Right lobe of liver (tissue), 6 donors: Measurements from ENCODE around the gene LCA5L. TPM values are rescaled to one million over a fixed set of nuclear protein-coding genes. Genes with fewer than 3 reads are reported as not detected.

Experiments
- ATAC-seq, 4 donors: fragments of 200-7000 bp; cut with Tn5 transposase; one replicate each; pipeline ENCODE4 v1.9.1; 2020; ENCODE audit warnings: mild to moderate bottlenecking in 4 of 4, moderate library complexity in 4 of 4
- DNase-seq, 3 donors: peaks; one replicate each; pipeline ENCODE4 v3.0.0-alpha.2; 2020
- H3K27ac ChIP-seq, 3 donors: fragments of 200-600 bp; one replicate each; pipeline ENCODE4 v1.8.0; 2022
- H3K27me3 ChIP-seq, 2 donors: fragments of 200-600 bp; one replicate each; pipeline ENCODE4 v1.8.0; 2022
- H3K36me3 ChIP-seq, 4 donors: fragments of 200-600 bp; sonication (generic) in 1 of 4; one replicate each; pipeline versions ENCODE4 v1.5.1 to v1.8.0; 2017 to 2022; ENCODE audit warnings: control low read depth in 1 of 4
- H3K4me1 ChIP-seq, 4 donors: fragments of 200-600 bp; sonication (generic) in 1 of 4; one replicate each; pipeline versions ENCODE4 v1.5.1 to v1.8.0; 2017 to 2022; ENCODE audit warnings: control low read depth in 1 of 4
- H3K4me3 ChIP-seq, 3 donors: fragments of 200-600 bp; one replicate each; pipeline ENCODE4 v1.8.0; 2022
- H3K9me3 ChIP-seq, 4 donors: fragments of 200-600 bp; sonication (generic) in 1 of 4; one replicate each; pipeline versions ENCODE4 v1.5.1 to v1.8.0; 2017 to 2022; ENCODE audit warnings: control low read depth in 1 of 4
- POLR2A ChIP-seq: fragments of 450-650 bp; IDR thresholded peaks from one replicate; pipeline ENCODE4 v1.6.1; 2017; ENCODE audit warnings: antibody characterized with exemption, mild to moderate bottlenecking
- WGBS: methylation state at CpG from one replicate; pipeline ENCODE4 v1.1.6; 2018; ENCODE audit warnings: low coverage, low lambda C conversion rate; ENCODE audit not compliant: insufficient coverage; ENCODE audit errors: missing lambda C conversion rate; 5-methylcytosine and 5-hydroxymethylcytosine counted together
- intact Hi-C, 2 donors: fragments of 100-400 bp; cut with DNase I; formaldehyde crosslinking; loops; one replicate each; pipeline versions ENCODE4 v1.11.2 to v1.14.1; 2022
- total RNA-seq, 6 experiments: library from RNA; depleted of rRNA in 2 of 6; stranded (reverse); fragments of >200 nt in 2 of 6; fragmentation: NEBNext Ultra II Directional in 3 of 6; extraction: Animal tissue kit (Norgen Biotek cat#: 25700) in 3 of 6; gene quantifications; one replicate each; pipeline versions ENCODE4 v1.1.0 to v1.2.4, GENCODE V29; 2016 to 2023
- TF ChIP-seq, protein P1 (sequence below), 4 donors: fragments of 200-600 bp in 3 of 4; fragments of 450-650 bp in 1 of 4; IDR thresholded peaks; one replicate each; pipeline versions ENCODE4 v1.5.1 to v1.8.0; 2016 to 2022; ENCODE audit warnings: antibody characterized with exemption in 4 of 4, mild to moderate bottlenecking in 2 of 4
- donor health status: DM: no; HTN: yes; CAD: no.
- donor health status: DM: no; HTN: no; CAD: no.
- donor health status: DM: no; HTN: no; CAD: no.
- donor health status: DM: no; HTN: yes; CAD: no.
- donor health status: DM: no; HTN: yes; CAD: no.

Gene LCA5L
- total RNA-seq, 6 experiments from 2014 or later = 0.54 to 2.8 (median 1.1) TPM

DNA sequence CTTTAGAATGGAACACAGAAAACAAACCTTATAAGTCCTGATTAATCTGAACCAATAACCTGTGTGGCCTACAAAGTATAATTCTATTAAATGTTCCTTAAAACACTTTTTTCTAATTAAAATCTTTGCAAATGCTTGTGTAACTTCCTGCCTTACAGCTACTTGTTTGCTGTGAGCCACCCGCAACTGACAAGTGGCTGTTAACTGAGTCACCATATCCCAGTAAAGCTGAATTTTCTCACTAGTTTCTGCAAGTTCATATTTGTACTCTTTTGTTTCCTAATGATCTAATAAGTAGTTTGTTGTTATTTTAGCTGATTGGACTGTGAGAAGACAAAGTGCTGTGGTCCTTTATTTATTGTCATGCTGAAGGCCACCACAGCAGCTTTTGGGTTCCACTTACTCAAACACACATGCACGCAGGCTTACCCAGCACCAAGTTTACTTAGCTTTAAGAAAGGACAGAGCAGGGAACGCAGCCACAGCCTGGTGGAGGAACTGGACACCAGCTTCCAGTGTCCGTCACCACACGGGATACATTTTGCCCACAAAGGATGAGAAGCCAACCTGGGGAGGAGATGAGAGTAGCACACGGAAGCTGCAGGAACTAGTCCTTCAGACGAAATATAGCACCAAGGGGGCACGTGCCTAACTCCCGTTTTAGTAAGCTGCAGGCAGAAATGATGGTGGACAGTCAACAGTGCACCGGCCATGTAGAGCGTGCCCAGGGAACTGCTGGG, 47.8 kb downstream of the LCA5L start:
- Histone ChIP-seq H3K36me3 (peaks cover 0 to 20% (median 4%) of the 10 kb centered on the region in 4 donors), H3K4me1 (no peaks in the 10 kb centered on the region), H3K27me3 (no peaks in the 10 kb centered on the region), H3K4me3 (no peak overlapping the region), H3K27ac (no peak overlapping the region), H3K9me3 (no peaks in the 10 kb centered on the region)
- intact Hi-C loops = no loop called here
- no peak for TF ChIP-seq POLR2A
- TF ChIP-seq, protein P1, sequence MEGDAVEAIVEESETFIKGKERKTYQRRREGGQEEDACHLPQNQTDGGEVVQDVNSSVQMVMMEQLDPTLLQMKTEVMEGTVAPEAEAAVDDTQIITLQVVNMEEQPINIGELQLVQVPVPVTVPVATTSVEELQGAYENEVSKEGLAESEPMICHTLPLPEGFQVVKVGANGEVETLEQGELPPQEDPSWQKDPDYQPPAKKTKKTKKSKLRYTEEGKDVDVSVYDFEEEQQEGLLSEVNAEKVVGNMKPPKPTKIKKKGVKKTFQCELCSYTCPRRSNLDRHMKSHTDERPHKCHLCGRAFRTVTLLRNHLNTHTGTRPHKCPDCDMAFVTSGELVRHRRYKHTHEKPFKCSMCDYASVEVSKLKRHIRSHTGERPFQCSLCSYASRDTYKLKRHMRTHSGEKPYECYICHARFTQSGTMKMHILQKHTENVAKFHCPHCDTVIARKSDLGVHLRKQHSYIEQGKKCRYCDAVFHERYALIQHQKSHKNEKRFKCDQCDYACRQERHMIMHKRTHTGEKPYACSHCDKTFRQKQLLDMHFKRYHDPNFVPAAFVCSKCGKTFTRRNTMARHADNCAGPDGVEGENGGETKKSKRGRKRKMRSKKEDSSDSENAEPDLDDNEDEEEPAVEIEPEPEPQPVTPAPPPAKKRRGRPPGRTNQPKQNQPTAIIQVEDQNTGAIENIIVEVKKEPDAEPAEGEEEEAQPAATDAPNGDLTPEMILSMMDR (IDR thresholded peaks at IDR 0.05) = no peak
- ATAC-seq = no peak
- DNase-seq = no peak
- 48% methylated on average over 3 of the region's 11 CpGs for WGBS

DNA sequence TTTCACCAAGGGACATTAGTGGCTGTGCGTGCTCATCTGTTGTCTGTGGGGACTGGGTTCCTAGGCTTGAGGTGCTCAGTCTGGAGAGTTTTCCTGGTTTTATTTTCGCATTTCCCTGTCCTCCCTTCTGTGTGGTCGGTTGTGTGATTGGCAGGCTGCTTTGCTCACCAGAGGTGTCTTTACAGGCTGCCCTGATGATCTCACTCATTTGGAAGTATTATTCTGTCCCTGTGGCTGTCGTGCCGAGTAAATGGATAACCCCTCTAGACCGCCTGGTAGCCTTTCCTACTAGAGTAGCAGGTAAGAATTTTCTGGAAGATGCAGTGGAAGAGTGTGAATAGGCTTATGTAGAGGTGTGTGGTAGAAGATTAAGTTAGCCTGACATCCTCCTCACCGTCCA, 52.6 kb downstream of the LCA5L start:
- TF ChIP-seq, protein P1 (IDR thresholded peaks at IDR 0.05) = no peak
- TF ChIP-seq POLR2A = no peak
- 95% methylated on average over 4 of the region's 7 CpGs for WGBS
- Histone ChIP-seq H3K4me3 (no peak overlapping the region), H3K9me3 (no peaks in the 10 kb centered on the region), H3K27me3 (no peaks in the 10 kb centered on the region), H3K4me1 (peaks cover 0 to 7% (median 1%) of the 10 kb centered on the region in 4 donors), H3K36me3 (peaks cover 0 to 41% (median 5%) of the 10 kb centered on the region in 4 donors), H3K27ac (no peak overlapping the region)
- intact Hi-C loops = no loop called here
- DNase-seq (no peak), ATAC-seq (no peak)

DNA sequence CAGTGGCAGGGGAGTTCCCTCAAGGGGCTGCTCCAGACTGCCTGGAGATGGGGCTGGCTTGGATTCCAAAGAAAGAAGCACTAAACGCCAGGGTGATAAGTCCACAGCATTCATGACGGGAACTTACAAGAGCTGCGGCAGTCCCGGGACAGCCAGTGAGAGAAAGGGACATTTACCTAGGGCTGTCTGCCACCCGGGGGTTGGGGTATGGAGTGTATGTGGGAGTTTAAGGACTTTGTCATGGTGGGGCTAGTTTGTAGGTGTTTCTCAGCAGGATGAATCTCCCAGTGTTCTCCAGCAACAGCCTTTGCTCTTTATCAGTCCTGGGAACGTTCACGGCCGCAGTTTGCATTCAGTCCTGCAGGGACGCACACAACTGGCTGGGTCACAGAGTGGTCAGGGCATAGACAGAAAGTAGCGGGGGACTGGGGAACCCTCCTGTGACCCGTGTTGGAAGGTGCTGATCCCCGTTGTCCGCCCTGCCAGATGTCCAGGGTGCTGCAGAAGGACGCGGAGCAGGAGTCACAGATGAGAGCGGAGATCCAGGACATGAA, 55.3 kb downstream of the LCA5L start:
- no peak overlapping the region for H3K27ac ChIP-seq
- no peak for ATAC-seq
- H3K4me1 ChIP-seq = peaks cover 0 to 19% (median 5%) of the 10 kb centered on the region in 4 donors
- H3K4me3 ChIP-seq = no peak overlapping the region
- no peaks in the 10 kb centered on the region for H3K27me3 ChIP-seq
- TF ChIP-seq, protein P1 (IDR thresholded peaks at IDR 0.05) = no peak
- no peak for TF ChIP-seq POLR2A
- no peak for DNase-seq
- H3K9me3 ChIP-seq = no peaks in the 10 kb centered on the region
- WGBS = 82% methylated on average over 14 of the region's 16 CpGs
- peaks cover 0 to 39% (median 3%) of the 10 kb centered on the region in 4 donors for H3K36me3 ChIP-seq
- intact Hi-C loops = no loop called here

DNA sequence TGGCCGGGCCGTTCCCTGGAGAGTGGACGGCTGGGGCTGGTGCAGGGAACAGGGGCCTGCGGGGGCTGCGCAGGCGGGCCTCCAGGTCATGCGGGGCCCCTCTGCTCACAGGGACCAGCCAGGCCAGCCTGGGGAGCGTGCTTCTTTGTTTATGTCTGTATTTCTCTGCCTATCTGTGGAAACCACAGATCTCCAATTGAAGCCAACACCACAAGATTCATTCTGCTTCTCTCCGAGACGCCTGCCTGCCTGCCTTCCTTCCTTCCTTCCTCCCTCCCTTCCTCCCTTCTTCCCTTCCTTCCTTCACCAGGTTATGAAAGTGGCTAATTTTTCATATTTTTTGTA, 56.8 kb downstream of the LCA5L start:
- Histone ChIP-seq H3K4me3 (peak overlapping the region in 1 of 3 donors; percentile 35), H3K4me1 (peaks cover 0 to 19% (median 5%) of the 10 kb centered on the region in 4 donors), H3K9me3 (no peaks in the 10 kb centered on the region), H3K27me3 (no peaks in the 10 kb centered on the region), H3K36me3 (peaks cover 0 to 29% (median 3%) of the 10 kb centered on the region in 4 donors), H3K27ac (no peak overlapping the region)
- TF ChIP-seq POLR2A = no peak
- TF ChIP-seq, protein P1 (IDR thresholded peaks at IDR 0.05) = no peak
- no peak for ATAC-seq
- WGBS = 5% methylated on average over 2 of the region's 10 CpGs
- DNase-seq = no peak
- intact Hi-C loops = loop anchor here in 1 of 2 donors (10.0 kb wide), 1 partner anchor 74 kb away; the partner anchor contains the start of gene BRWD1
